NOMO-1 treated with DMSO at 0.1 percent for 48 hours (cell line): ENCODE results near the gene ADAMTS12.
A peak's percentile ranks its signal among the peaks of the same experiment; 100 is the strongest.

Experiments used
- DNase-seq: peaks from one replicate; lab custom pipeline; 2025; ENCODE audit not compliant: unreplicated experiment; lab: John Stamatoyannopoulos, UW

ADAMTS12 gene

GRCh38 chr5:33761139-33761538 is 130.7 kb downstream of the ADAMTS12 start:
- DNase-seq, result no peak

DNA sequence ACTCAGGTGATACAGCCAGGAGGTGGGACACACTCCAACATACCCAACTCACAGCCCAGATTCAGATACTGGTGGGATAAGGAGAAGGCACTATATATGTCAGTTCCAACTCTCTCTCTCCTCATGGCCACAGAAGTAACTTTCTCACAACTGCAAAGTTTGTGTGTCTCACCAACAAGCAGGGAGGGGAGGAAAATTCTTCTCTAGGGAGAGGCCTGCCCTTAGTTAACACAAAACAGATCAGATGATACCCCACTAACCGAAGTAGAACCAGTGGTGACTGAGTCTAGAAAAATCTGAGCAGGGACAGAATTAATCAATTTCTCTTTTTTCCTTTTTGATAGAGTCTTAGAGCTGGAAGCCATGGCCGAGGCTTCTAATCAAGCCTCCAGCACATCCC is 133.1 kb downstream of the ADAMTS12 start:
- DNase-seq, result no peak

DNA sequence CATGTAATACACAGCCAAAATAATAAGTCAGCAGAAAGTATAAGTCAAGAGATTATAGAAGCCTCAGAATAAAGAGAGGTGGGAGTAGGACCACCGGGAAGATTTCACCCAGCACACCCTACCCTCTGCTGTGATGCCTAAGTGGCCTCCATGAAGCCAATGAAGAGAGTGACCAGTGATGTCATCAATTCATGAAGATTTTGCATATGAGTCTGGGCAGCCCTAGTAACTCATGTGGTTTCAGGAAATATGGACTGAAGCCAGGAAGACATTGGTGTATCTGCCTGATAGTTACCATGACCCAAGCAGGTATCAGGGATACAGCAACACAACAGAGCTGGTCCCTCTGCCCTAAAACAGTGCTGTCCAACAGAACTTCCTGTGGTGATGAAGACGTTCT is 135.3 kb downstream of the ADAMTS12 start:
- no peak for DNase-seq

DNA sequence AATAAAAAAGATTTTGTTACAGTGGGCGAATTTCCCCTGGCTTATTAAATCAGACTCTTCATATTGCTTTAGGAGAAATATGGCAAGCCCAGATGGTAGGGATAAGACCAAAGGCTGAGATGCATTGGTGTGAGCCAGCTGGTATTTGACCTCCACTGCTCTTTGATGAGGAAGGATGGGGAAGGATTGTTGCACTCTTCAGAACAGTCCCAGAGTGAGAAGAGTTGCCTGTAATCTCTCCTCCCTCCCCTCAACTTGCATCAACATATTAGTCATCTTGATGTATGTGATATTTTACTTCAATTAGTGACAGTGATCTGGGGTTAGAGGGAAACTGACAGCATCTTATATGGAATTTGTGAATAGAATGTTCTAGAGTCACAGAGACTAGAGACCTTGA is 136.6 kb downstream of the ADAMTS12 start:
- no peak for DNase-seq

DNA sequence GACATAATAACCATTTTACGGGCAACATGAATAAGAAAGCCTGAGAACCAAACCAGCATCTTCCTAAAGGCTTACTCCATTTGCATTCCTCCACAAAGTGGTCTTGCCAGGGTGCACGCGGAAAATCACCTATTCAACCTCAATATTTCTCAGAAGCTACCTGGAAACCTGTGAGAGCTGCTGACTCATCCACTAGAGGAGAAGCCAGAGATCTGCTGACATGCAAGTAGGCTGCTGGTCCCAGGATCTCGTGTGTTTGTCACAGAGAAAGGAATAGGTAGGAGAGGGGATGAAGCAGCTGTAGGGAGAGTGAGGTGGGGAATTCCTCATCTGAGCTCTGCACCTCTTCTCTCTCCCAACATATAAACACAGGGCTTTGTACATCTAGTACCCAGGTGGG is 138.1 kb downstream of the ADAMTS12 start:
- no peak for DNase-seq

GRCh38 chr5:33748754-33749153 is 143.0 kb downstream of the ADAMTS12 start:
- DNase-seq, result no peak

- DNase-seq, result no peak
Measured at GRCh38 chr5:33745101-33745770, 146.6 kb downstream of the ADAMTS12 start.

GRCh38 chr5:33743099-33743498 is 148.7 kb downstream of the ADAMTS12 start:
- DNase-seq, result no peak

DNA sequence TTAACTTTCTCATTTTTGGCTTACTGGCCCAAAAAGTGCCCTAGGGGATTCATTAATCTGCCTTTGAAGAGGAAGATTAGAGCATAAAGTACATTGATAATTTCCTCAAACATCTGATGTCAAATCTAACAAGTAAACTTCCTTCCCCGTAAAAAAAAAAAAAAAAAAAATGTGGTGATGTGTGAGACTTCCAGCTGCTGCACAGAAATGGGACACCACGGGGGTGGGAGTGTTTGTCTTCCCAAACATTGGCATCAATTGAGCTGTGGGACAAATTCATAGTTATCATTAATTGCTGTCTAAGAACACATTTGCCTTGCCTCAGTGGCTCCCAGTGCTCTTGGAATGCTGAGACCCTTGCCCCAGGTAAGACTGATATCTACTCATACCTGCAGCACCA is 149.6 kb downstream of the ADAMTS12 start:
- no peak for DNase-seq

- no peak for DNase-seq
Measured at GRCh38 chr5:33738967-33739366, 152.8 kb downstream of the ADAMTS12 start.

- DNase-seq, result no peak
Measured at GRCh38 chr5:33738097-33738496, 153.7 kb downstream of the ADAMTS12 start.

DNA sequence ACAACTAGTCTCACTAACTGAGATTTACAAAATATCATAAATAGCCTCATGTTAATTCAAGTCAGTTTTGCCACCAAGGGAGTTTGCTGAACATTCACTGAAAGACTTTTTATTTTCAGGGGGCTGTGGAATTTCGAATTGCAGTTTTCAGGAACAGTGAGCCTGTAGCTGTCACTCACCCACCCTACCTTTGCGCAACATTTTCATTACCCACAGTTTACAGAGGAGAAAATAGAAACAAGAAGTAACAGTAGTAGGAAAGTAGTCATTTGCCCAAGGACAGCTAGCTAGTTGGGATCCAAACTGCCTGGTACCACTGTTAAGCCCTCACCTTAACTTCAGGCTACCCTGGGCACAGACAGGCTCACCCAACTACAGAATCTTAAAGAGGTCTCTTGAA is 154.1 kb downstream of the ADAMTS12 start:
- peak; percentile 66 for DNase-seq

- peak; percentile 25 for DNase-seq
Measured at GRCh38 chr5:33737284-33737683, 154.5 kb downstream of the ADAMTS12 start.

- DNase-seq, result no peak
Measured at GRCh38 chr5:33736510-33736909, 155.3 kb downstream of the ADAMTS12 start.

DNA sequence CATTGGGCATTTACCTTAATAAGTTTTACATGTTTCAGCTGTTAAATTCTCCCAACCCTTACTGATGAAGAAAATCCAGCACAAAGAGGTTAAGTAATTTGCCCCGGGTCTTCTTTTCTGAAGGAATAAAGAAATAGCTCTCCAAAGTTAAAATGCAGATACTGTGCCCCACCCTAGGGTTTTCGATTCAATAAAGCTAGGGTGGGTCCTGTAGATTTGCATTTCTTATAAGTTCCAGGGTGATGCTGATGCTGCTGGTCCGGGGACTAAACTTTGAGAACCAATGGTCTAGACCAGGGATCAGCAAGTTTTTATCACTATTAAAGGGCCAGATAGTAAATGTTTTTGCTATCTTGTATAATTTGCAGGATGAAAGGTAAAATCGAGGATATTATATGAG is 156.7 kb downstream of the ADAMTS12 start:
- DNase-seq, result no peak

DNA sequence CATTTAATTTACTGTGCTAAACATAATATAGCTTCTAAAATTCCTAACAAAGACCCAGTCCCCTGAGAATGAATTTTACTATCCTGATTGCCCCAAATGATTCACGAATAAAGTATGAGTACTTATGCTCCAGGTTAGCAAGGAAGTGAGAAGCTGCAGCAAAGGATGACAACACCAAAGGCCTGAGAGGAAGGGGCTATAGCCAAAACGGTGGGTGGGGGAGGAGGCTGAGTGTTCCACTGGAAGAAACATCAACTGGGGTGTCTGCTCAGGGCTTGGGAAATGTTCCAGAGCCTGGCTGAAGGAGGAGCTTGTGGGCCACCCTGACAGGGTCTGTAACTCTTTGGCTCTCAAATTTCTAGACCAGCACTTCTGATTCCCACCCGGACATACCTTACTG is 157.3 kb downstream of the ADAMTS12 start:
- DNase-seq, result no peak

DNA sequence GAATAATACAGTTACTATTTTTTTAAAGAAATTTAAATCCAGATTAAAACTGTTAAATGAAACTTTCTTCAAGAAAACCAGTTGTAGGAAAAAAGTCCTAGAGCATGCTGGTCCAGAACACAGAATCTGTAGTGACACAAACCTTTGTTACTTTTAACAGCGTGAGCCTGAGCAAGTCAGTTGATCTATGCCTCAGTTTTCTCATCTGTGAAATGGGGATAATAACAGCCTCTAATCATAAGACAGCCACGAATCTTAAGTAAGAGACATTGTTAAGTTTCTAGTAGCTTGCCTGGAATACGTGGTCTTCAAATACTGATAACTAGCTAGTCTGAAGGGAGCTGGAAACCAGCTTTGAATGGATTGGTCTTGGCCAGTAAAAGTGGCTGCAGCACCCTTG is 158.6 kb downstream of the ADAMTS12 start:
- DNase-seq, result no peak

DNA sequence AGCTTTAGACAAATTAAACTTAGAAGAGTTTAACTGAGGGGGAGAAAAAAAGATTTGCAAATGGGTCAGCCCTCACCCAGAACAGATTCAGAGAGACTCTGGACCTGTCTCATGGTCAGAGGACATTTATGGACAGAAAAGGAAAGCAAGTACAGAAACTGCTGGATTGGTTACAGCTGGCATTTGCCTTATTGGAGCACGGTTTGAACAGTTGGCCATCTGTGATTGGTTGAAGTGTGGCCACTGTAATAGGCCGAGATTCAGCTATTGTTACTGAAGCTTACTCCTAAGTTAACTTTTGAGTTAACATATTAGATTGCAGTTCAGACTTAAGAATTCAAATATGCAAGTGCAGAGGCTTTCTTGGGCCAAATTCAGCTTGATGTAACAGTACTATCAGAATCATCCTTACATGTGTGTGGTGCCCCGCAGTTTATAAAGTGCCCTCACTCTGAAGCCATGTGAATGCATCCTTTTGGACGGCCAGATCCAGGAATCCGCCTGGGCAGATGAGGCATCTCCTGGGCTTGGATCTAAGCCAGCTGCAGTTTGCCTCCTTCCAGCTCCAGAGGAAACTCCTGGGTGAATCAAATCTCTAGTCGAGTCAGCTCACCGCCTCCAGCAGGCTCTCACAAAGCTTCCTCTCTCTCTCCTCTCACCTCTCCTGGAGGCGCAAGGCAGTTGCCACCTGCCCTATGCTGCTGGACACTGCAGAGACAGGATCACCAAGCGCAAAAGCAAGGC is 165.2 kb downstream of the ADAMTS12 start:
- no peak for DNase-seq

DNA sequence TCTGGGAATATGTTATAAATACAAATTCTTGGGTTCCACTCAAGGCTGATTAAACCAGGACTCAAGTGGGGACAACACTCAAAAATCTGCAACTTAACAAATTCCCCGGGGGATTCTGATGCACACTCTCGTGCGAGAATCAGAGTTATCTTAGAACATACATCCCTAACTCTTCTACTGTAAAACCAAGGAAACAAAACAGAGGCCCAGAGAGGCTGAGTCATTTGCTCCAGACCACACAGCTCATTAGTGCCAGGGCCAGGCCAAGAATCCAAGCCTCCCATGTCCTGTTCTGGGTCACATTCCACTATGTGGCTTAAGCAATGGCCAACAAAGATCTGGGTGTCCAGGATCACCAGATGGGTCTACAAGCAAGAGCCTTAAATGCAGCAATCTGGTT is 166.0 kb downstream of the ADAMTS12 start:
- DNase-seq, result no peak

DNA sequence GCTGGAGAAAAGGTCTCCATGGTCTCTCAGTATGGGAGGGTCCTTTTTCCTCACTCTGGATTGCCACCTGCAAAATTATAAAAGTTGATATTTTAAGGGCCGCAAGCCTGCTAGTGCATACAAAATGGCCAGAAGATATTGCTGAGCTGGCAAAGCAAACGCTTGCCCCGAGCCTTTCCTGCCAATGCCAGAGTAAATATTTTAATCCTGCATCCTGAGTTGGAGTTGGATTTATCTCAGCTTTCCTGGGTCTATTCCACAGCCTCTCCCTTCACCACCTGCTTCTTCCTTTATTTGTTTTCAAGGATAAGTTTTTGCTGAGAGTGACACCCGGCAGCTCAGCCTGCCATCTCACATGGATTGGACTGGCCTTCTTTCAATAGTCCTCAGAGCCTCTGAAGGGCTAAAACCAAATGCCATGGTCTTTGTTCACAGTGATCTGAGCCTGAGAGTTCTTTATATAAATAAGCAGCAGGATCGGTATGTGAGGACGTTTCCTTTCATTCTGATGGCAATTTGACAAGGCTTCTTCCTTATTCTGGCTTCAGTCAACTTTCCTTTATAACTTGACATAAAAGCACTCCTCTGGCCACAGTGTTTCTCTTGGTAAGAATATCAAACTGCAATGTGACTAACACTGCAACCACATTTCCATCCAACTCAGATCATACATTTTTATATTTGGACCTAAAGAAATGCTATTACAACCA is 170.1 kb downstream of the ADAMTS12 start:
- DNase-seq, result no peak

- no peak for DNase-seq
Measured at GRCh38 chr5:33720176-33720575, 171.6 kb downstream of the ADAMTS12 start.

- no peak for DNase-seq
Measured at GRCh38 chr5:33719769-33720168, 172.0 kb downstream of the ADAMTS12 start.
